ENCODE measurements around the gene RANBP10.

RANBP10 gene

GRCh38 chr16:67825119-67825518 is 18.8 kb upstream of the RANBP10 start:
- DNase-seq, result no peak

GRCh38 chr16:67822511-67822910 is 16.2 kb upstream of the RANBP10 start:
- no peak for DNase-seq

GRCh38 chr16:67820608-67821259 is 14.4 kb upstream of the RANBP10 start:
- no peak for DNase-seq

GRCh38 chr16:67814567-67814966 is 8.2 kb upstream of the RANBP10 start:
- DNase-seq, result no peak

GRCh38 chr16:67811899-67812298 is 5.5 kb upstream of the RANBP10 start:
- DNase-seq, result no peak

- DNase-seq, result no peak
Measured at GRCh38 chr16:67807148-67807682, 855 bp upstream of the RANBP10 start.

GRCh38 chr16:67805718-67806427 is 487 bp downstream of the RANBP10 start:
- DNase-seq, result no peak

- DNase-seq, result no peak
Measured at GRCh38 chr16:67804853-67805542, 1.4 kb downstream of the RANBP10 start.

GRCh38 chr16:67803894-67804293 is 2.5 kb downstream of the RANBP10 start:
- no peak for DNase-seq

- no peak for DNase-seq
Measured at GRCh38 chr16:67801883-67802282, 4.5 kb downstream of the RANBP10 start.

- no peak for DNase-seq
Measured at GRCh38 chr16:67801241-67801640, 5.1 kb downstream of the RANBP10 start.

GRCh38 chr16:67800338-67800926 is 5.9 kb downstream of the RANBP10 start:
- no peak for DNase-seq

GRCh38 chr16:67796099-67796718 is 10.2 kb downstream of the RANBP10 start:
- DNase-seq, result no peak

- no peak for DNase-seq
Measured at GRCh38 chr16:67790071-67790470, 16.3 kb downstream of the RANBP10 start.

- no peak for DNase-seq
Measured at GRCh38 chr16:67786491-67786890, 19.9 kb downstream of the RANBP10 start.

GRCh38 chr16:67783353-67783725 is 23.0 kb downstream of the RANBP10 start:
- no peak for DNase-seq

GRCh38 chr16:67782567-67783352 is 23.6 kb downstream of the RANBP10 start:
- no peak for DNase-seq

GRCh38 chr16:67781565-67781921 is 24.8 kb downstream of the RANBP10 start:
- DNase-seq, result no peak

- no peak for DNase-seq
Measured at GRCh38 chr16:67780847-67781564, 25.4 kb downstream of the RANBP10 start.

- no peak for DNase-seq
Measured at GRCh38 chr16:67779256-67780014, 26.9 kb downstream of the RANBP10 start.

GRCh38 chr16:67775273-67775672 is 31.1 kb downstream of the RANBP10 start:
- DNase-seq, result no peak

Measured in NCI-H510A treated with DMSO at 0.1 percent for 48 hours (cell line).